GM23338 (cell line): ENCODE data around the gene MXRA8. TPM values are rescaled to one million over a fixed set of nuclear protein-coding genes. Genes with fewer than 3 reads are reported as not detected.

Experiments used
- ATAC-seq: fragments of 200-7000 bp; cut with Tn5 transposase; 3 replicates; pipeline ENCODE4 v1.9.1; 2020
- DNase-seq: peaks from one replicate; pipeline ENCODE4 v3.0.0-alpha.2; 2015; ENCODE audit warnings: low spot score
- H2AFZ ChIP-seq: fragments of 200-600 bp; sonication (generic); 2 replicates; pipeline ENCODE4 v1.8.0; 2016; ENCODE audit warnings: antibody characterized with exemption, mild to moderate bottlenecking, moderate library complexity
- H3F3A ChIP-seq: fragments of 200-600 bp; sonication (generic); replicated peaks from 2 replicates; pipeline ENCODE4 v1.8.0; 2017; ENCODE audit warnings: antibody characterized with exemption, mixed run types, low read depth
- H3K27ac ChIP-seq: fragments of 200-600 bp; sonication (generic); 2 replicates; pipeline ENCODE4 v1.6.1; 2016; ENCODE audit warnings: low read depth
- H3K27me3 ChIP-seq: fragments of 200-600 bp; sonication (generic); 2 replicates; pipeline ENCODE4 v1.8.0; 2016; ENCODE audit warnings: mild to moderate bottlenecking, mixed run types, moderate library complexity; ENCODE audit not compliant: insufficient read depth
- H3K36me3 ChIP-seq: fragments of 200-600 bp; sonication (generic); 2 replicates; pipeline ENCODE4 v1.8.0; 2016; ENCODE audit warnings: mild to moderate bottlenecking; ENCODE audit not compliant: insufficient read depth
- H3K4me1 ChIP-seq: fragments of 200-600 bp; sonication (generic); 2 replicates; pipeline ENCODE4 v1.8.0; 2016; ENCODE audit warnings: mild to moderate bottlenecking, moderate library complexity; ENCODE audit not compliant: insufficient read depth
- H3K4me2 ChIP-seq: fragments of 200-600 bp; sonication (generic); 2 replicates; pipeline ENCODE4 v1.7.1; 2017; ENCODE audit warnings: mixed run types
- H3K4me3 ChIP-seq: fragments of 200-600 bp; sonication (generic); 2 replicates; pipeline ENCODE4 v1.6.1; 2016; ENCODE audit warnings: mixed run types
- H3K79me2 ChIP-seq: fragments of 200-600 bp; sonication (generic); replicated peaks from 2 replicates; pipeline ENCODE4 v1.8.0; 2017; ENCODE audit warnings: mild to moderate bottlenecking; ENCODE audit not compliant: insufficient read depth
- H3K9me2 ChIP-seq: fragments of 200-600 bp; sonication (generic); 2 replicates; pipeline ENCODE4 v1.8.0; 2017; ENCODE audit not compliant: insufficient read depth
- H4K20me1 ChIP-seq: fragments of 200-600 bp; sonication (generic); replicated peaks from 2 replicates; pipeline ENCODE4 v1.8.0; 2017; ENCODE audit warnings: mild to moderate bottlenecking; ENCODE audit not compliant: insufficient read depth
- H3K27ac Mint-ChIP-seq: 2 replicates; pipeline ENCODE4 v1.8.0; 2020; ENCODE audit warnings: inconsistent platforms, mild to moderate bottlenecking, moderate library complexity, mixed read lengths
- H3K27me3 Mint-ChIP-seq: 3 replicates; pipeline ENCODE4 v1.8.0; 2022; ENCODE audit warnings: low read depth, mild to moderate bottlenecking, moderate library complexity, mixed read lengths, inconsistent platforms; ENCODE audit not compliant: insufficient read depth, poor library complexity
- H3K36me3 Mint-ChIP-seq: 3 replicates; pipeline ENCODE4 v1.8.0; 2021; ENCODE audit warnings: low read depth, mild to moderate bottlenecking, inconsistent platforms, moderate library complexity, mixed read lengths
- H3K4me1 Mint-ChIP-seq: 3 replicates; pipeline ENCODE4 v1.8.0; 2020; ENCODE audit warnings: mild to moderate bottlenecking, inconsistent platforms, mixed read lengths
- H3K4me3 Mint-ChIP-seq: 3 replicates; pipeline ENCODE4 v1.8.0; 2021; ENCODE audit warnings: moderate library complexity, mild to moderate bottlenecking, inconsistent platforms, mixed read lengths
- H3K9me3 Mint-ChIP-seq: 3 replicates; pipeline ENCODE4 v1.8.0; 2020; ENCODE audit warnings: moderate library complexity, mild to moderate bottlenecking, inconsistent platforms, mixed read lengths
- CREB1 ChIP-seq: fragments of 250-450 bp; sonication (Bioruptor Pico); IDR thresholded peaks from 2 replicates; pipeline ENCODE4 v1.5.0; 2020; ENCODE audit warnings: low read depth, mild to moderate bottlenecking, moderate library complexity
- EZH2 ChIP-seq: fragments of 200-600 bp; sonication (generic); IDR thresholded peaks from one replicate; pipeline ENCODE4 v1.8.0; 2017; ENCODE audit warnings: antibody characterized with exemption, mild to moderate bottlenecking, low read depth; ENCODE audit not compliant: unreplicated experiment
- EZH2phosphoT487 ChIP-seq: fragments of 200-600 bp; sonication (generic); IDR thresholded peaks from one replicate; pipeline ENCODE4 v1.8.1; 2018; ENCODE audit warnings: antibody characterized with exemption; ENCODE audit not compliant: unreplicated experiment
- JUNB ChIP-seq: IDR thresholded peaks from one replicate; pipeline ENCODE4 v1.6.1; 2016; ENCODE audit warnings: antibody characterized with exemption; ENCODE audit not compliant: unreplicated experiment
- NANOG ChIP-seq: IDR thresholded peaks from 2 replicates; pipeline ENCODE4 v1.6.1; 2016; ENCODE audit warnings: antibody characterized with exemption, borderline replicate concordance
- POLR2AphosphoS5 ChIP-seq: IDR thresholded peaks from 2 replicates; pipeline ENCODE4 v1.6.1; 2016; ENCODE audit warnings: antibody characterized with exemption, low read depth
- REST ChIP-seq: IDR thresholded peaks from one replicate; pipeline ENCODE4 v1.6.1; 2018; ENCODE audit warnings: antibody characterized with exemption; ENCODE audit not compliant: unreplicated experiment
- STAT1 ChIP-seq: IDR thresholded peaks from one replicate; pipeline ENCODE4 v1.6.1; 2016; ENCODE audit warnings: antibody characterized with exemption; ENCODE audit not compliant: unreplicated experiment
- ZNF114 ChIP-seq: fragments of 250-450 bp; sonication (Bioruptor Pico); IDR thresholded peaks from 2 replicates; pipeline ENCODE4 v1.5.0; 2020; ENCODE audit warnings: mild to moderate bottlenecking, moderate library complexity
- ZNF331 ChIP-seq: fragments of 250-450 bp; sonication (Bioruptor Pico); IDR thresholded peaks from 2 replicates; pipeline ENCODE4 v1.5.0; 2020; ENCODE audit warnings: low read depth, mild to moderate bottlenecking, moderate library complexity
- ZNF462 ChIP-seq: fragments of 250-450 bp; sonication (Bioruptor Pico); IDR thresholded peaks from 2 replicates; pipeline ENCODE4 v1.5.0; 2020; ENCODE audit warnings: mild to moderate bottlenecking, moderate library complexity
- polyA plus RNA-seq: library from polyadenylated mRNA; unstranded; fragments of >200 nt; fragmentation: Nextera tagmentation; extraction: Ambion mirVana; gene quantifications from 2 replicates; pipeline ENCODE4 v1.2.1, GENCODE V29; 2016
- total RNA-seq: library from RNA; depleted of rRNA; stranded (reverse); fragments of >200 nt; shearing (Covaris generic); gene quantifications from 2 replicates; pipeline ENCODE4 v1.2.3, GENCODE V29; 2014
- TF ChIP-seq, protein P1 (sequence below), 2 experiments: fragments of 200-600 bp in 1 of 2; sonication (generic) in 1 of 2; conservative IDR thresholded peaks; 2 replicates each; pipeline versions ENCODE4 v1.5.1 to v1.6.1; 2016 to 2017; ENCODE audit warnings: antibody characterized with exemption in 2 of 2, low read depth in 2 of 2, mild to moderate bottlenecking in 2 of 2, moderate library complexity in 1 of 2
- TF ChIP-seq, protein P2 (sequence below): IDR thresholded peaks from 2 replicates; pipeline ENCODE4 v1.6.1; 2016; ENCODE audit warnings: antibody characterized with exemption

The MXRA8 gene
- total and polyA plus RNA-seq, 2 experiments from 2014 or later = 9.1 to 17.2 TPM

GRCh38 chr1:1357871-1358432, 403 bp downstream of the MXRA8 start:
- H3K27ac ChIP-seq = no peak overlapping the region
- Mint-ChIP-seq H3K9me3 (no peaks in the 10 kb centered on the region; the same call in 2 of the 3 replicates), H3K4me1 (peaks cover 33% of the 10 kb centered on the region), H3K4me3 (peak overlapping the region; percentile 45; the same call in 1 of the 3 replicates), H3K36me3 (no peaks in the 10 kb centered on the region), H3K27me3 (peaks cover 32% of the 10 kb centered on the region), H3K27ac (peak overlapping the region; percentile 52; the same call in 1 of the 2 replicates)
- no peak for TF ChIP-seq POLR2AphosphoS5
- no peak for TF ChIP-seq CREB1 (CRISPR knock-in tag)
- TF ChIP-seq, protein P1, sequence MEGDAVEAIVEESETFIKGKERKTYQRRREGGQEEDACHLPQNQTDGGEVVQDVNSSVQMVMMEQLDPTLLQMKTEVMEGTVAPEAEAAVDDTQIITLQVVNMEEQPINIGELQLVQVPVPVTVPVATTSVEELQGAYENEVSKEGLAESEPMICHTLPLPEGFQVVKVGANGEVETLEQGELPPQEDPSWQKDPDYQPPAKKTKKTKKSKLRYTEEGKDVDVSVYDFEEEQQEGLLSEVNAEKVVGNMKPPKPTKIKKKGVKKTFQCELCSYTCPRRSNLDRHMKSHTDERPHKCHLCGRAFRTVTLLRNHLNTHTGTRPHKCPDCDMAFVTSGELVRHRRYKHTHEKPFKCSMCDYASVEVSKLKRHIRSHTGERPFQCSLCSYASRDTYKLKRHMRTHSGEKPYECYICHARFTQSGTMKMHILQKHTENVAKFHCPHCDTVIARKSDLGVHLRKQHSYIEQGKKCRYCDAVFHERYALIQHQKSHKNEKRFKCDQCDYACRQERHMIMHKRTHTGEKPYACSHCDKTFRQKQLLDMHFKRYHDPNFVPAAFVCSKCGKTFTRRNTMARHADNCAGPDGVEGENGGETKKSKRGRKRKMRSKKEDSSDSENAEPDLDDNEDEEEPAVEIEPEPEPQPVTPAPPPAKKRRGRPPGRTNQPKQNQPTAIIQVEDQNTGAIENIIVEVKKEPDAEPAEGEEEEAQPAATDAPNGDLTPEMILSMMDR (conservative IDR thresholded peaks at IDR 0.05; ENCODE audit: low read depth in 2 of 2) = no peak
- TF ChIP-seq JUNB = no peak
- TF ChIP-seq NANOG = no peak
- no peak for TF ChIP-seq EZH2
- no peak for TF ChIP-seq ZNF331 (CRISPR knock-in tag)
- TF ChIP-seq REST = no peak
- no peak for TF ChIP-seq STAT1
- TF ChIP-seq EZH2phosphoT487 = no peak
- TF ChIP-seq, protein P2, sequence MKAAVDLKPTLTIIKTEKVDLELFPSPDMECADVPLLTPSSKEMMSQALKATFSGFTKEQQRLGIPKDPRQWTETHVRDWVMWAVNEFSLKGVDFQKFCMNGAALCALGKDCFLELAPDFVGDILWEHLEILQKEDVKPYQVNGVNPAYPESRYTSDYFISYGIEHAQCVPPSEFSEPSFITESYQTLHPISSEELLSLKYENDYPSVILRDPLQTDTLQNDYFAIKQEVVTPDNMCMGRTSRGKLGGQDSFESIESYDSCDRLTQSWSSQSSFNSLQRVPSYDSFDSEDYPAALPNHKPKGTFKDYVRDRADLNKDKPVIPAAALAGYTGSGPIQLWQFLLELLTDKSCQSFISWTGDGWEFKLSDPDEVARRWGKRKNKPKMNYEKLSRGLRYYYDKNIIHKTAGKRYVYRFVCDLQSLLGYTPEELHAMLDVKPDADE = no peak
- TF ChIP-seq ZNF462 (CRISPR knock-in tag) = no peak
- TF ChIP-seq ZNF114 = no peak
- ATAC-seq (peak; percentile 0), DNase-seq (no peak)
- peaks cover 25% of the 10 kb centered on the region; the same call in 1 of the 2 replicates for H3F3A ChIP-seq
- peaks cover 26% of the 10 kb centered on the region for H3K27me3 ChIP-seq
- H2AFZ ChIP-seq = no peak overlapping the region; the same call in 1 of the 2 replicates
- H4K20me1 ChIP-seq = no peaks in the 10 kb centered on the region
- no peaks in the 10 kb centered on the region for H3K79me2 ChIP-seq
- H3K36me3 ChIP-seq = no peaks in the 10 kb centered on the region
- H3K4me3 ChIP-seq = peak overlapping the region; percentile 35; the same call in 1 of the 2 replicates
- H3K4me2 ChIP-seq = peak overlapping the region; percentile 69; the same call in 1 of the 2 replicates
- H3K9me2 ChIP-seq = no peaks in the 10 kb centered on the region
- H3K4me1 ChIP-seq = peaks cover 29% of the 10 kb centered on the region
